Activated gamma-delta T cell (primary cell): Measurements from ENCODE around the gene TMPRSS5.
"Not testable (repeated sequence)": the region's sequence is repeated elsewhere in the genome, so short reads cannot be mapped to it uniquely, and the experiment has no call there.

Source experiments
- DNase-seq: peaks from one replicate; lab custom pipeline; 2025; lab: John Stamatoyannopoulos, UW

Gene TMPRSS5

DNA sequence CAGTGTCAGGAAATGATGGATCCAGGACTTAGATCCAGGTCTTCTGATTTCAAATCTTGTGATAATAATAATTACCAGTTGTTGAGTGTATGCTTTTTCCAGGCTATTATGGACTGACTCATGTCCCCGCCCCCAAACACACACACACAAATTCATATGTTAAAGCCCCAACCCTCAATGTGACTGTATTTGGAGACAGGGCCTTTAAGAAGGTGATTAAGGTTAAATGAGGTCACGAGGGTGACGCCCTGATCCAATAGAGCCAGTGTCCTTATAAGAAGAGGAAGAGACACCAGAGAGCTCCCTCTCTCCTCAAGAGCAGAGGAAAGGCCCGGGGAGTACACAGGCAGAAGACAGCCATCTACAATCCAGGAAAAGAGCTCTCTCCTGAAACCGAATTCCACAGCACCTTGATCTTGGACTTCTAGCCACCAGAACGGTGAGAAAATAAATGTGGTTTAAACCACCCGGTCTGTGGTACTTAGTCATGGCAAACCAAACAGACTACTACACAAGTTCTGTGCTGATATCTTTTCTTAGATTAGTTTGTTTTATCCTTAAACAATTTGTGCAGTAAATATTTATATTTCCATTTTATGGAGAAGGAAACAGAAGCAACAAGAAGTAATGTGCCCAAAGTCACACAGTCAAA is 8.2 kb downstream of the TMPRSS5 start:
- DNase-seq, result no peak

DNA sequence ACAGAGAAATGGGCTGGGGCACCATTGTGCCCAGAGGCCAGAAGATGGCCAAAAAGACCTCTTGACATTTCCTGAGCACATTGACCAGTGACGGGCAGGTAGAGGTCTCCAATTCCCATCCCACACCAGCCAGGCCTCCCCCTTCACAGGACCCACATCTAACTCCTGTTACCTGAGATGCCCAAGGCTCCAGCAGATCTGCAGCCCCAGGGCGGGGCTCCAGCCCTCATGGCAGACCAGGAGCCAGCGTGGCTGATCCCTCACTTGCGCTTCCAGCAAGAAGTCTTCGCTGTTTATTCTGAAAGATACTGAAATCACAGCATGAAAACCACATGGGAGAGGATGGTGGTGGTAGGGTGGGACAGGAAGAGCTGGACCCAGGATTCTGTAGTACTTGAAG is 9.0 kb downstream of the TMPRSS5 start:
- DNase-seq, result no peak

DNA sequence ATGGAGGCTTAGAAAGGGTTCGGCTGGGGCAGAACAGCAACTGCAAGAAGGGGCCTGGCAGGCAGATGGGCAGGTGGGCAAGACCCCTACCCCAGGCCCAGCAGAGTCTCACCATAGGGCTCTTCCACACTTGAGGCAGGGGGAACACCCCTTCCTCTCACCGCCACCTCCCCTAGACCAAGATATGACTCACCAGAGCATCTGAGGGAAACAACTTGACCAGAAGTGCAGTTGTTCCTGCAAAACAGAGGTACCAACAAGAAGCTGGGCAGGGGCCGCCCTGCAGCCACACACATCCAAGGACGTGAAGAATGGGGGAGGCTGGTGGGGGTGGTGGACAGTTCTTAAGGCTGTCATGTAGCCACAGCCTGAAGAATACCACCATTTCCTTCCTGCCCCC is 10.9 kb downstream of the TMPRSS5 start:
- DNase-seq, result no peak

DNA sequence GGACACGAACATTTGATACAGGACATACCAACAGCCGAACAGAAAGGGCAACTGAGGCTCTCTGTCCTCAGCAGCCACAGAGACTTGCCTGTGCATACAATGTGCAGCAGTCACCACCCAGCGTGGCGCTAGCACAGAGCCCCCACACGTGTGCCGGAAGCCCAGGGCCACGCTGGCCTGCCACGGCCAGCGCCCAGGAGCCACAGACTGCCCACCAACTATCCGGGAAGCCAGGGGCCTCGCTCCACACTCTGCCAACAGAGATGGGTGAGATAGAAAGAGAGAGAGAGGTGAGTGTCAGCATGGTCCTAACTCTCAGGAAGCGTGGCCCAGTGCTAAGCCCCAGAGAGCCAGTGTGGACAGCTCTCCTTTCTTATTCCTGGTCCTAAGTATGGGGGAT is 11.7 kb downstream of the TMPRSS5 start:
- DNase-seq, result no peak

DNA sequence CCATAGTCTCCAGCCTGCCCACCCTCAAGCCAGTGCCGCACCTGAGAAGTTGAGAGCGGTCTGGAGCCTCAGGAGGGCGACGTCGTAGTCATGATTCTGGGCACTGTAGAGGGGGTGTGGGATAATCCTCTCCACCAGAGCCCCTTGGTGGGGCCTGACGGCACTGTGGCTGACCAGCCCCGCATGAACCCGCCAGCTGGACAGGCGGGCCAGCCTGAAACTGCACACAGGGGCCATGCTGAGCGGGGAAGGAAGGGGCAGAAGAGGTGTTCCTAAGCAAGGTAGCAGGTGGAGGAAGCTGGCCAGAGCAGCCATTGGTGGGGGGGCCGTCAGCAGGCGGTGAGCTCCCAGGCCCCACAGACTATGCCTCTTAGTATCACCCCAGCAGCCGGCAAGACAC is 13.1 kb downstream of the TMPRSS5 start:
- no peak for DNase-seq

DNA sequence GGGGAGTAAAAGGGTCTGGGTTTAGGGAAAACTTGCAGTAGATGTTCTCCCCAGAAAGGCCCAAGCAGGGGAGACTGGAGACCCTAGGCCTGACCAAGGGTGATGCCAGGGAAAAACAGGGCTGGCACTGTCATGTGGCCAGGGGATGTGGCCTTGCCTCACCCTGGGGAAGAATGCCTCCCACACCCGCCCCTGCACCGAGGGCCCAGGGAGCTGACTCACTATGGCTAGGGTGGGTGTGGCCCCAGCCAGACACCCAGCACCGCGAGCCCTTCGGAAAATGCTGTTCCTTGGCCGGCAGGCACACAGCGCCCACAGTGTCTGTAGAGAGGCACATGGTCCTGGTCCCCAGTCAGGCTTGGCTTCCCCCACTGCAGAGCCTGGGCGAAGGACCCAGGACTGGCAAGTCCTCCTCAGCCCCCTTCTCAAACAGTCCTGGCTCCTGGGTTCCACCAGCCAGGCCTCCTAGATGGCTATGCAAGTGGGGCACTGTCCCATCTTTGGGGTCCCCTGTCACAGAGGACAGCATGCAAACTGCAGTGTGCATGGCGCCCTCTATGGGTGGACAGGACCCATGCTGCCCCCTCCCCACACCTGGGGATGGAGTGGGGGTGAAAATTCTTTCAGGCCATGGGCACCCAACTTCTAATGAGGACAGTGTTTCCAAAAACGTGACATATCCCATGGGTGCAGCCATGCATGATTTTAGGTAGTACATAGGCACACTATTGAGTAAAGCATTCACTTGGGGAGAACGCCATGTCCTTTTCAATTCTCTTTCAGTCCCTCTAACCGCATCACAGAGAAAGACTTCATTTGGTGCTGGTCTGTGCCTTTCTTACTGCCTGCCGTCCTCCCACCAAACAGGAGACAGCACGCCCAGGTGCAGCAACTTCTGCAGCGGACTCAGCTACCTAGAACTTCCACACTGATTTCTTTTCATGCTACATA is 15.2 kb downstream of the TMPRSS5 start:
- no peak for DNase-seq

DNA sequence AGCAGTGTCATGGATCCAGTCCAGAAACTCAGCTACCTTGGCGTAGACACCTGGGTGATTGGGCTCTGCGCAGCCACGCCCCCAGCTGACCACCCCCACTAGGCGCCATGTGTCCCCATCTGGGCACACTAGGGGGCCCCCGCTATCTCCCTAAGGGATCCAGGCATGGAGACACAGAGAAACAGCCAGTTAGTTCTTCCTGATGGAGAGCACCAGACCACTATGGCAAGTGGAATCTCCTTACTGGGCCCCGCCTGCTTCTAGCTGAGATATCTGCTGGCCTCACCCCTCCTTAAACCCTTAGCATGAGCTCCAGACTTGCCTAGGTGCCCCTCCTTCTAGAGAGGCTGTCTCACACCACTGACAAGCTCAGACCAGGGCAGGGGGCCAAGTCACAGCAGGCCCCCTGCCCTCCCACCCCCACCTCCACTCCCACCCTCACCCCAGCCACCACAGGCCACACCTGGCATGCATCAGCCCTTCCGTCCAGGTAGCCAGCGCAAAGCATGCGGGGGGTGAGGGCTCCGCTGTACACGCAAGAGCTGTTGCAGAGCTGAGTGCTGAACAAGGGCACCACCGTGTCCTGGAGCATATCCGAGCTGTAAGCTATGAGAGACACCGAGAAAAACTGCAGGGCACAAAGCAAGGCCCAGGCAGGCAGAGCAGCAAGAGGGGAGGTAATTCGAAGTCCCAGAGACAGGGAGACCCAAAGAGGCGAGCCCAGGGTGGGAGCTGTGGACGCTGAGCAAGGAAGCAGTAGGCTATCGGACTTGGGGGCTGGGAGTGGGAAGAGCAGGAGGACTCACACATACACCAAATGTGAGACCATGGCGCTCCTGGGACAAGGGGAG is 16.1 kb downstream of the TMPRSS5 start:
- no peak for DNase-seq

DNA sequence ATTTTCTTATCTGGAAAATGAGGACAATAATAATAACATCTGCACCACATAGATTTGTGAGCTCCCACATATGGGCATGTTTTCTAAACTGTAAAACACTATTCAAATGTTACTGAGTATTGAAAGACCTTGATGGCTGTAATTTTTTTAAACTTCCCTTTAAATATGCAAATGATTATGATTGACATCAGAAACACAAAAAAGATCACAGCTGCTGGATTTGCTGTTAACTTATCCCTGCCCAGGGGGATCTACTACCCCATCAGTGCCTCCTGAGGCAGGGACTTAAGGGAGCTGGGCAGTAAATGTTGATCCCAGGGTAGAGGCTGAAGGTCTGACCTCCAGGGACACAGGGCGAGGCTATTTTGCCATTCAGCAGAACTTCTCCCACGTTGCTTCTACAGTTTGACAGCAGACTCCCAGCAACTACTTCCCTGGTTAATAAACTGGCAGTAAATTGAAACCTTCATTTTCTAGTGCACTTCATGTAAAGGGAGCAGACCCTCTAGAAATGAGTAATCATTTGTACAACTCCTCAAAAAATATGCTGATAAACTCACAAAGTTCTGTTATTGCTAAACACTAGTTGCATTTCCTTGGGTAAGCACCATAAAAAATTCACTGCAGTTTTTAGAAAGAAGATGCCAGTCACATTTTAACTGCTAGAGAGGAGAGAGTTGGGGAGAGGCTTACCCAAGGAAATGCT is 20.3 kb downstream of the TMPRSS5 start:
- DNase-seq, result no peak

DNA sequence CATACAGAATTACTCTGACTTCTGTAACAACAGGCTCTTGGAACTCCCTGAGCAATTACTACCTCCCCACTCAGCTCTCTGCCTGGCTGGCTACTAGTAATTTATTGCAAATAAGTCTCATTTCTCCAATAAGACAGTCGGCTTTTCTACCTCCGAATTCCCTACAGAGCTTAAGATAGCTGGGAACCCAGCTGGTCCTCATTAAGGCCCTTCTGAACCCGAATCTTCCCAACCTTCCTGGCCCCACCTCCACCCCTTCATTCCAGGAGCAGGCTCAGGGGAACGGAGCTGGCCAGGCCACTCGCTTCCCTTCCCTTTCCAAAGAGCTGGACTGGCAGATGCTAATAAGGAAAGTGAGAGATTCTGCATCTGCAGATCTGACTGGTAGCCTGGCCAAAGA is 21.6 kb downstream of the TMPRSS5 start:
- DNase-seq, result no peak

DNA sequence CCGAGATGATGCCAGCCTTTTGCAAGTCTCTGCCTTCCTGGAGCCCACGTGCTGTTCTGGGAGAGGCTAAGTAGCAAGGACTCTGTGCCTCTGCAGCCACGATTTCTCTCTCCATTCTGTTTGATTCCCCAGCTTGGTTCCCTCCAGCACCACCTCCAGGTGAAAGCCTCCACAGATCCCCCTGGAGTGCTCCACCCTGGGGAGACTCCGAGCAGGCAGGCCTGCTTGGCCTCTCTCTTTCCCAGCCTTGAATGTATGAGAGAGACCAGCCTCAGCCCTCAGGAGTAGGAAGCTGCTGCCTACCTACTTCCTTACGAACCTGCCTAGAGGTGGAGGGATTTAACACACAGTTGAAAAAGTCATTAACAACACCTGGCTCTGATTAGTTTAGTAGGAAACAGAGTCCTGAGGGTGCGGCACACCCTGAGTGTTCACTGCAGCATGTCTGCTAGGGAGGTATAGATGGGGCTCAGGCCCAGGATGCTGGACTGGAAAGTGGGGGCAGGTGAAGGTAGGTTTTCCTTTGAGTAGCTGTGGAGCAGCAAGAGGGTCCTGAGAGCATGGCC is 22.5 kb downstream of the TMPRSS5 start:
- DNase-seq, result no peak

DNA sequence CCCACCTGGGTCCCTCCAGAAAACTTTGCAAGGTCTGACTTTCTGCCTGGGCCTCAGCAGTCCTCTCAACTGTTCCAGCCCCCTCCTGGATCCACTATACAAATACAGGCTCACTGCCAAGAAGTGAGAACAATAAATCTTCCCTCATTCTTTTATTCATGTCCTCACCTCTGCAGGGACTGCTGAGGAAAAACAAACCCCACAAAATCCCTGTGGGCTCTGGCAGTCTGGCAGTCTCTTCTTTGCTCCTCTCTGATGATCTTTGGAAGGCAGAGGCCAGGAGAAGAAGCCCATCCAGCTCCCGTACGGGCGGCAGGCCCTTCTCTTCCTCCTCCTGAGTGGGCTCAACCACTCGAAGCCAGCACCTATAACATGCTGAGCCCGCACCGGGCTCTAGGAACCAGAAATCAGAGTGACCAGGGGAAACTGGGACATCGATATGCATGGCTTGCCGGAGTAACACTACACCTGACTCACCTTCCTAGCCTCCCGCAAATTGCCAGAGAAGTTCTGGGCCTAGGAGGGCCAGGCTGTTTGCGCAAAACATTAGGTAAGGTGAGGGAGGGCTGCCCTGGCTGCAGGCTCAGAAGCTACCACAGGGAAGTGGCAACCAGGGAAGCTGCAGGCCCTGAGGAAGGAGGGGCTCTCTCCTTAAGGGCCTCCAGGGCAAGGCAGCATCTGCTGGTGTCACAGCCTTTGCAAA is 24.2 kb downstream of the TMPRSS5 start:
- no peak for DNase-seq

DNA sequence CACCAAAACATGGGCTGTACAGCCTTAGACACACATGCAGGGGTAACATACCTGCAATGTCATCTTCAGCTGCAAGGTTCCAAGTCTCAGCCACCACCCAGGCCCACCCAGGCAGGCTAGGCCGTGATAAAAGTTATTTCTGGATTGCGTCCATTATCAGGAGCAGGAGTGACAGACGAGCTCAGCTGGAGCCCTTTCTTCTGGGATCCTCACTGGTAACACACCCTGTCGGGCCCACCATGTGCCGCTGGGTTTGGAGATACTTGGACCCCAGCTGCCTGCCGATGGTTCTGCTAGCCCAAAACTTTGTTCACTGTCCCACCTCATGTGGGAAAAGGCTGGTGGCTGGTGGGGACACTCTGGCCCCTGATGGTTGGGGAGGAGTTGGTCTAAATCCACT is 24.8 kb downstream of the TMPRSS5 start:
- DNase-seq, result no peak

DNA sequence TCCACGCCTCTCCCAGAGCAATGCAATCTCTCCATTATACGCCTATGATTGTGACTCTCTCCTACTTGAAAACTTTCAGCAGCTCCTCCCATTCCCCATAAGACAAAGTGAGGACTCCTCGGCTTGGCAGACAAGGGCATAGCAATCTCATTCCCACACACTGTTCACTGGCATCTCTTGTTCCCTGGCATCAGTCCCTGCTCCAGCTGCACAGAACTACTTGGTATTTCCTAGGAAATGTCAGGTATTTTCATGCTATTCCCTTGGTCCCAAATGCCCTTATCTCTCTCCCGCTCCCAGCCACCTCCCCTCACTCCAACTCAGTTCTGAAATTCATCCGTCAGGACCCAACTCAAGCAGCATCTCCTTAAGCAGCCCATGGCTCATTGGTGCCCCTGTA is 28.4 kb downstream of the TMPRSS5 start:
- no peak for DNase-seq

DNA sequence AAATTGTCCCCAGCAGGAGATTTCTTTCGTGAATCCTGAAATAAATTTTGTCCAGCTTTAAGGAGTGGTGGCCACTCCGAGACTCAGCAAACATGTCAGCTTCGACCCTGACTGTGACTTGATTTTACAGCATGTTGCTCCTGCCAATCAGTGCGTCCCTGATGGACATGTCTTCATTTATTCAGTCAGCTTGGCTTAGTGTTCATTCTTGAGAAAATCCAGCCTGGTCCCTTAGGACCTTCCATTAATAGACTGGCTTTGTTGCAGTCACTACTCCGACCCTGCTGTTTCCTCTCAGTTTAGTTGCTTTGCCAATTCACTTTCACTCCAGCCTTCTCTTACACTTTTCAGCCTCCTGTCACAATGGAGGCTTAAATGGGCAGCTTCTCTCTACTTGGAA is 30.5 kb downstream of the TMPRSS5 start:
- no peak for DNase-seq

DNA sequence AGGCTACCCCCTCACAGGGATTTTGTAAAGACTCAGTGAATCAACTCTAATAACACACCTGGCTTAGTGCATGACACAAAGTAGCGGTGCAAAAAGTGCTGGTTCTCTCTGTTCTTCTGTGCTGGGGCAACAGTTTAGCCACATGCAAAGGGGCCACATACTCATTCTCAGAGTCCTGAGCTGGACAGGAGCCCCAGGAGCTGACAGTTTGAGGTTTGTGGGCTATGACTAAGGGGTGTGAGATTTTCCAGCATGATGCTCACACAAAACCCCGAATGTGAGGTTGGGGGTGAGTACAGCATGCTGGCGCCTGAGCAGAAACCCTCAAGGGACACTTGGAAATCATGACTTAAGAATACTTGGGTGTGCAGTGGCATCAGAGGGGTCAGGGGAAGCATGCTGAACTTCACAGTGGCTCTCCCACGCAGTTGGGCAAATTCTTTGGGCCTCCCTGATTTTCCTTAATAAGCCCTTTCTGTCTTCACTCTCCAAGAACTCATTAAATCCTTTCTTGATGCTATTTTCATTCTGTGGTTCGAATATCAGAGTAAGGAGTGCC is 31.0 kb downstream of the TMPRSS5 start:
- no peak for DNase-seq

DNA sequence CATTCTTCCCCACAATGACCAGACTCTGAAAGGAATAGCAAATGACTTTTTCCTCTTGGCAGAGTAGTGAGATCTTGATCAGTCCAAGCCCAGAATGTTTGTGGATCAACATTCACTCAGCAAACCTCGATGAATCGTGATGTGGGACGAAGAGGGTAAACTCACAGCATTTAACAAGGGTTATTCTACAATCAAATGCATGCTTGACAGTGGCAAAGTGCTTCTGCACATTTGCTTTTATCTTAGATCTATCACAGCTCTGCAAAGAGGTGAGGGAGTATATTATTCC is 31.8 kb downstream of the TMPRSS5 start:
- no peak for DNase-seq

DNA sequence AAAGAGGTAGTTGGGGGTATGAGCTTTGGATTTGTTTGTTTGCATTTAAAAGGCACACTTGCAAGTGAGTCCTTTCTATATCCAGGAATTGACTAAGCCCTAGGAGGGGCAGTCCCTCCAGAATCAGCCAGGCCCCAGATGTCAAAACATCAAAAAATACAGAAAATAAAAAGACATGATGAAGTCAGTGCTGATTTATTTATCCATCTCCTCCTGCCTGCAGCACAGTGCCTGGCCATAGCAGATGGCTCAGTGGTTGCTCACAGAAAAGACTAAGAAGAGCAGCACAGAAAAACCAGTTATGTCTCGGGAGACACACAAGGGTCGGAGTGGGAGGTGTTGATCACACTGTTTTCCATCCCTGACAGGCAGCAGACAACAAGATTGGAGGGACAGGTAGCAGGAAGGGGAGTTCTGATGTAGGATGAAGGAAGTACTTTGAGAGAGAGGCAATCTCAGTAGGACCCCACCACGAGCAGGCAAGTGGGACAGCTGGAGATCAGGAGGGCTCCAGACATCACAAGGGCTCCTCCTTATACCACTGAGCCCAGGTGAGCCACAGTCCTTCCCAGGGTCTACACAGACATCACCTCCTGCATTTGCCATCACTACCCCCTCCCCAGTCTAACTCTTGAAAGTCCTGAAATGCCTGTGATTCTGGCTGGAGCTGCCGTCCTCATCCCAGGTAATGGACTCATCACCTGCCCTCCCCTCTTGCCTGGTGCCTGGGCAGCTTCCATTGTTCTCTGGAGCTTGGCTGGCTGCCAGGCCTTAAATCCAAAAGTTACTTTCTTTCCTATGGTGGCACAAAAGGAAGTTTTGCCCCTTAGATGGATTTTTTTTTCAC is 32.3 kb downstream of the TMPRSS5 start:
- DNase-seq, result no peak

DNA sequence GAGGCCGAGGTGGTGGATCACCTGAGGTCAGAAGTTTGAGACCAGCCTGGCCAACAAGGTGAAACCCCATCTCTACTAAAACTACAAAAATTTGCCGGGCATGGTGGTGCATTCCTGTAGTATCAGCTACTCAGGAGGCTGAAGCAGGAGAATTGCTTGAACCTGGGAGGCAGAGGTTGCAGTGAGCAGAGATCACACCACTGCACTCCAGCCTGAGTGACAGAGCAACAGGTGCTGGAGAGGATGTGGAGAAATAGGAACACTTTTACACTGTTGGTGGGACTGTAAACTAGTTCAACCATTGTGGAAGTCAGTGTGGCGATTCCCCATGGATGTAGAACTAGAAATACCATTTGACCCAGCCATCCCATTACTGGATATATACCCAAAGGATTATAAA is 34.2 kb downstream of the TMPRSS5 start:
- not testable (repeated sequence) for DNase-seq

DNA sequence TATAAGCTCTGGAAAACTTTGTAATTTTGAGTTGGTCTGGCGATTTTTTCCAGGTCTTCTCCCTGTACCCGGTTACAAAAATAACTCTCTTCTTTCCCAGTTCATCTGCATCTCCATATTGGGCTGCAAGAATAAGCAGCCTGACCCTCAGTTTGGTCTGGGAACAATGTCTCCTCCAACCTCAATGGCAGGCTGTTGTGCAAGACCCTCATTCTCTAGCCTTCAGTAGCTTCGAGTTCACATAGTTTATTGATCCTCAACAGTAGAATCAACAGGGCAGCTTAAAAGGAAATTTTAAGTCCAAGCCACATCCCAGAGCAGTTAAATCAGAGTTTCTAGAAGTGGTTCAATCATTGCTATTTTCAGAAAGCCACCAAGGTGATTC is 35.3 kb downstream of the TMPRSS5 start:
- no peak for DNase-seq
